Measurements from ENCODE around the gene TEX38. TPM values are rescaled to one million over a fixed set of nuclear protein-coding genes. Genes with fewer than 3 reads are reported as not detected.

TEX38 gene
- total and polyA plus RNA-seq, 2 of the 13 experiments (the other 11 are each of a cell fraction or from before 2014, with no cell fraction given) = 0.18 TPM; not detected in 1

DNA sequence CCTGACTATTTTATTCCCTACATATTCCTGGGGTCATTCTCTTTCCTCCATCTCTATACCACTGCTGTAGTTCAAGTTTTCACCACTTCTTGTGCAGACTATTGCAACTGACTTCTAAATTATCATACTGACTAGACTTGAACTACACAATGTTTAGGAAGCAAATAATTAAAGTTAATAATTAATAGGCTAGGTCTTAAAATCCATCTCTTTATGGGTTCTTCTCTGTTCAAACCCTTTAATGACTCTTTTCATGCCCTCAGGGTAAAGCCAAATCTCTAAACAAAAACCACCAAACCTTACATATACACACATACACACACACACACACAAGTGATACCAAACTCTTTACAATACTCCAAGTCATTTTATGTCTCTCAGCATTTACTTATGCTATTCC, 32.7 kb upstream of the TEX38 start:
- intact Hi-C loops (cut with micrococcal nuclease; ENCODE audit: unreplicated experiment) = no loop called here
- Histone ChIP-seq H3K36me3 (replicated peaks in 1 of 2; ENCODE audit: control insufficient read depth in 1 of 2, insufficient read depth in 2 of 2, low read length in 2 of 2) (peaks cover 2 to 15% of the 10 kb centered on the region in 2 experiments; a peak in 4 of 5 replicates), H3K4me1 (ENCODE audit: insufficient read depth, low read length) (peaks cover 24% of the 10 kb centered on the region), H3K27me3 (ENCODE audit: control insufficient read depth in 1 of 2, insufficient read depth in 2 of 2, low read length in 2 of 2) (no peaks in the 10 kb centered on the region), H3K4me3 (replicated peaks in 1 of 3; ENCODE audit: insufficient read depth in 1 of 3, low read depth in 2 of 3, low read length in 3 of 3) (no peak overlapping the region), H3K27ac (ENCODE audit: extremely low read length, insufficient read depth, low read length) (no peak overlapping the region), H3K9me3 (ENCODE audit: low read length) (no peaks in the 10 kb centered on the region), H4K20me1 (ENCODE audit: insufficient read depth, low read length) (no peaks in the 10 kb centered on the region), H3K79me2 (ENCODE audit: insufficient read depth, low read length) (no peaks in the 10 kb centered on the region), H2AFZ (ENCODE audit: low read length) (no peak overlapping the region), H3K9ac (ENCODE audit: insufficient read depth, low read depth, low read length) (no peak overlapping the region), H3K4me2 (ENCODE audit: low read depth, low read length) (no peak overlapping the region)
- TF ChIP-seq, protein P1, sequence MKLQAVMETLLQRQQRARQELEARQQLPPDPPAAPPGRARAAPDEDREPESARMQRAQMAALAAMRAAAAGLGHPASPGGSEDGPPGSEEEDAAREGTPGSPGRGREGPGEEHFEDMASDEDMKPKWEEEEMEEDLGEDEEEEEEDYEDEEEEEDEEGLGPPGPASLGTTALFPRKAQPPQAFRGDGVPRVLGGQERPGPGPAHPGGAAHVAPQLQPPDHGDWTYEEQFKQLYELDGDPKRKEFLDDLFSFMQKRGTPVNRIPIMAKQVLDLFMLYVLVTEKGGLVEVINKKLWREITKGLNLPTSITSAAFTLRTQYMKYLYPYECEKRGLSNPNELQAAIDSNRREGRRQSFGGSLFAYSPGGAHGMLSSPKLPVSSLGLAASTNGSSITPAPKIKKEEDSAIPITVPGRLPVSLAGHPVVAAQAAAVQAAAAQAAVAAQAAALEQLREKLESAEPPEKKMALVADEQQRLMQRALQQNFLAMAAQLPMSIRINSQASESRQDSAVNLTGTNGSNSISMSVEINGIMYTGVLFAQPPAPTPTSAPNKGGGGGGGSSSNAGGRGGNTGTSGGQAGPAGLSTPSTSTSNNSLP (IDR thresholded peaks at IDR 0.05; ENCODE audit: low read depth, low read length) = no peak
- TF ChIP-seq ZNF263 (CRISPR knock-in tag; IDR thresholded peaks at IDR 0.05) = no peak
- no peak for TF ChIP-seq MEIS2 (CRISPR knock-in tag; IDR thresholded peaks at IDR 0.05)
- TF ChIP-seq YEATS2 (CRISPR knock-in tag; IDR thresholded peaks at IDR 0.05; ENCODE audit: borderline replicate concordance) = no peak
- no peak for TF ChIP-seq GTF2F1 (IDR thresholded peaks at IDR 0.05; ENCODE audit: low read length)
- TF ChIP-seq MAFG (CRISPR knock-in tag; IDR thresholded peaks at IDR 0.05) = no peak
- no peak for TF ChIP-seq SSRP1 (CRISPR knock-in tag; IDR thresholded peaks at IDR 0.05)
- TF ChIP-seq, protein P2, sequence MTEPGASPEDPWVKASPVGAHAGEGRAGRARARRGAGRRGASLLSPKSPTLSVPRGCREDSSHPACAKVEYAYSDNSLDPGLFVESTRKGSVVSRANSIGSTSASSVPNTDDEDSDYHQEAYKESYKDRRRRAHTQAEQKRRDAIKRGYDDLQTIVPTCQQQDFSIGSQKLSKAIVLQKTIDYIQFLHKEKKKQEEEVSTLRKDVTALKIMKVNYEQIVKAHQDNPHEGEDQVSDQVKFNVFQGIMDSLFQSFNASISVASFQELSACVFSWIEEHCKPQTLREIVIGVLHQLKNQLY (CRISPR knock-in tag; IDR thresholded peaks at IDR 0.05) = no peak
- no peak for TF ChIP-seq ZNF724P (CRISPR knock-in tag; IDR thresholded peaks at IDR 0.05; ENCODE audit: borderline replicate concordance)
- no peak for TF ChIP-seq NR3C1 (CRISPR knock-in tag; IDR thresholded peaks at IDR 0.05)
- TF ChIP-seq SRF (IDR thresholded peaks at IDR 0.05; ENCODE audit: low read depth, low read length) = no peak
- TF ChIP-seq ZNF367 (CRISPR knock-in tag; IDR thresholded peaks at IDR 0.05; ENCODE audit: borderline replicate concordance) = no peak
- TF ChIP-seq SNAI1 (CRISPR knock-in tag; IDR thresholded peaks at IDR 0.05; ENCODE audit: borderline replicate concordance) = no peak
- TF ChIP-seq KAT7 (CRISPR knock-in tag; IDR thresholded peaks at IDR 0.05; ENCODE audit: borderline replicate concordance) = no peak
- CTCF ChIA-PET (ENCODE audit: low intra/inter-chr PET ratio, low total read pairs) = no interaction called here
- ATAC-seq (peak; percentile 70), FAIRE-seq (no peak), DNase-seq (ENCODE audit: low spot score) (no peak)
- in situ Hi-C loops (cut with HindIII; ENCODE audit: extremely low pct_ligation_motif_present, low pct_unique_long_range_greater_than_20kb) = no loop called here
- POLR2A ChIA-PET = no interaction called here
- BruUV-seq (replicated peaks) = no TSS peak
